GM12878 (cell line): ENCODE measurements around the gene USP2.

Experiments
- TF ChIP-seq, protein P1 (sequence below), 3 experiments: IDR thresholded peaks in 2 of 3; conservative IDR thresholded peaks in 1 of 3; 2 replicates each; pipeline ENCODE4 v1.5.1; 2011; ENCODE audit warnings: low read depth in 3 of 3, low read length in 3 of 3, mild to moderate bottlenecking in 3 of 3, control low read depth in 2 of 3, moderate library complexity in 2 of 3, inconsistent platforms in 1 of 3, mixed read lengths in 1 of 3; ENCODE audit not compliant: control insufficient read depth in 2 of 3, insufficient read depth in 1 of 3; ENCODE audit errors: extremely low read depth in 1 of 3
- TF ChIP-seq, protein P2 (sequence below): IDR thresholded peaks from 2 replicates; pipeline ENCODE4 v1.6.1; 2011; ENCODE audit warnings: borderline replicate concordance, low read depth, mild to moderate bottlenecking, moderate library complexity, mixed read lengths, low read length; ENCODE audit not compliant: insufficient read depth; ENCODE audit errors: extremely low read length

DNA sequence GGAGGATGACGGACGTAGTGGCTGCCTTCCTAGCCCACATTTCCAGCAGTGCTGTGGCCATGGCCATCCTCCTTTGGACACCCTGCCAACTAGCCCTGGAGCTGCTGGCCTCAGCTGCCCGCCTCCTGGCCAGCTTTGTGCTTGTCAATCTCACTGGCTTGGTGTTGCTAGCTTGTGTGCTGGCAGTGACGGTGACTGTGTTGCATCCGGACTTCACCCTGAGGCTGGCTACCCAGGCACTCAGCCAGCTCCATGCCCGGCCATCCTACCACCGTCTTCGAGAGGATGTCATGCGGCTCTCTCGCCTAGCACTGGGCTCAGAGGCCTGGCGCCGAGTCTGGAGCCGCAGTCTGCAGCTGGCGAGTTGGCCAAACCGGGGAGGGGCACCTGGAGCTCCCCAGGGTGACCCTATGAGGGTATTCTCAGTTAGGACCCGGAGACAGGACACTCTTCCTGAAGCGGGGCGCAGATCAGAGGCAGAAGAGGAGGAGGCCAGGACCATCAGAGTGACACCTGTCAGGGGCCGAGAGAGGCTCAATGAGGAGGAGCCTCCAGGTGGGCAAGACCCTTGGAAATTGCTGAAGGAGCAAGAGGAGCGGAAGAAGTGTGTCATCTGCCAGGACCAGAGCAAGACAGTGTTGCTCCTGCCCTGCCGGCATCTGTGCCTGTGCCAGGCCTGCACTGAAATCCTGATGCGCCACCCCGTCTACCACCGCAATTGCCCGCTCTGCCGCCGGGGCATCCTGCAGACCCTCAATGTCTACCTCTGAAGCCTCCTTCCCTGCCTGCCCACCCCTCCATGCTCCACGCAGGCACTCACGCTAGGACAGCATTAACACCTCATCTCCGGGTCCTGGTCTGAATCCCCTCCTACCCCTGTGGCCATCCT lies 45.6 kb downstream of the USP2 start:
- TF ChIP-seq, protein P1, sequence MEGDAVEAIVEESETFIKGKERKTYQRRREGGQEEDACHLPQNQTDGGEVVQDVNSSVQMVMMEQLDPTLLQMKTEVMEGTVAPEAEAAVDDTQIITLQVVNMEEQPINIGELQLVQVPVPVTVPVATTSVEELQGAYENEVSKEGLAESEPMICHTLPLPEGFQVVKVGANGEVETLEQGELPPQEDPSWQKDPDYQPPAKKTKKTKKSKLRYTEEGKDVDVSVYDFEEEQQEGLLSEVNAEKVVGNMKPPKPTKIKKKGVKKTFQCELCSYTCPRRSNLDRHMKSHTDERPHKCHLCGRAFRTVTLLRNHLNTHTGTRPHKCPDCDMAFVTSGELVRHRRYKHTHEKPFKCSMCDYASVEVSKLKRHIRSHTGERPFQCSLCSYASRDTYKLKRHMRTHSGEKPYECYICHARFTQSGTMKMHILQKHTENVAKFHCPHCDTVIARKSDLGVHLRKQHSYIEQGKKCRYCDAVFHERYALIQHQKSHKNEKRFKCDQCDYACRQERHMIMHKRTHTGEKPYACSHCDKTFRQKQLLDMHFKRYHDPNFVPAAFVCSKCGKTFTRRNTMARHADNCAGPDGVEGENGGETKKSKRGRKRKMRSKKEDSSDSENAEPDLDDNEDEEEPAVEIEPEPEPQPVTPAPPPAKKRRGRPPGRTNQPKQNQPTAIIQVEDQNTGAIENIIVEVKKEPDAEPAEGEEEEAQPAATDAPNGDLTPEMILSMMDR (IDR thresholded peaks at IDR 0.05 in 2 of 3, conservative IDR thresholded peaks at IDR 0.05 in 1 of 3; ENCODE audit: control insufficient read depth in 2 of 3, extremely low read depth in 1 of 3, insufficient read depth in 1 of 3, low read depth in 3 of 3, low read length in 3 of 3), result no peak
- TF ChIP-seq, protein P2, sequence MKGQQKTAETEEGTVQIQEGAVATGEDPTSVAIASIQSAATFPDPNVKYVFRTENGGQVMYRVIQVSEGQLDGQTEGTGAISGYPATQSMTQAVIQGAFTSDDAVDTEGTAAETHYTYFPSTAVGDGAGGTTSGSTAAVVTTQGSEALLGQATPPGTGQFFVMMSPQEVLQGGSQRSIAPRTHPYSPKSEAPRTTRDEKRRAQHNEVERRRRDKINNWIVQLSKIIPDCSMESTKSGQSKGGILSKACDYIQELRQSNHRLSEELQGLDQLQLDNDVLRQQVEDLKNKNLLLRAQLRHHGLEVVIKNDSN, result no peak
